Measurements from ENCODE around the gene UBL4B.

UBL4B gene

DNA sequence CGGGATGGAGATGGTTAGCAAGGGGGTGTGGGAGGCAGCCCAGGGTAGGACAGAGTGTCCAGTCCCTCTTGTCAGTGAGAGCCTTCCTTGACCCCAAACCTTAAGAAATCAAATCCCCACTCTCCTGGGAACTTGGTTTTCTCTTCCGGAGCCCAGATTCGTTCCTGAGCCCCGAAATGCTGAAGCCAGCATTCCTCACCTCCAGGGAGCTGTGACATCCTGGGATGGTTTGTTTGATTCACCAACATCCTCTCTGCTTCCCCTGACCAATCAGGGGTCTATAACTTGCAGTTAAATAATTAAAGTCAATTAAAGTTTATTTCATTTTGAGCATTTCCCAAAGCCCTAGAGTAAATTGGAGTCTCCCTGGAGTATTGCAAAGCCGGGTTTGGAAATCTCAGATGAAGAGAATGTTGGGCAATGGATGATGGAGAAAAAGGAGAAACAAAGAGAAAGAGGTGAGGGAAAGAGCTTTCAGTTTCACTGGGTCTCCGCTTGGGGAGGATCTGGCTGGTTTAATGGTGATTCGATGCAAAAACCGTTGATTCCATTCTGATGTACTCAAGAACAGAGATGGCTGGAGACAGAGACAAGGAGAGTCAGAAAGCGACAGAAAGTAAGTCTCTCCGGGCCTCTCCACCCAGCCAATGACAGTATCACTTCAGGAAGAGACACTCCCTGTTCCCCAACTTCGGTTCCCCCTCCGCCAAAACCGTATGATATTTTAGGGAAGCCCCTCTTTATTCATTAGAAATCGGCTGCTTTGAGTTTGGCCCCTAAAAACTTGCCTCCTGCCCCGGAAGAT lies 29.0 kb upstream of the UBL4B start:
- TF ChIP-seq, protein P1, sequence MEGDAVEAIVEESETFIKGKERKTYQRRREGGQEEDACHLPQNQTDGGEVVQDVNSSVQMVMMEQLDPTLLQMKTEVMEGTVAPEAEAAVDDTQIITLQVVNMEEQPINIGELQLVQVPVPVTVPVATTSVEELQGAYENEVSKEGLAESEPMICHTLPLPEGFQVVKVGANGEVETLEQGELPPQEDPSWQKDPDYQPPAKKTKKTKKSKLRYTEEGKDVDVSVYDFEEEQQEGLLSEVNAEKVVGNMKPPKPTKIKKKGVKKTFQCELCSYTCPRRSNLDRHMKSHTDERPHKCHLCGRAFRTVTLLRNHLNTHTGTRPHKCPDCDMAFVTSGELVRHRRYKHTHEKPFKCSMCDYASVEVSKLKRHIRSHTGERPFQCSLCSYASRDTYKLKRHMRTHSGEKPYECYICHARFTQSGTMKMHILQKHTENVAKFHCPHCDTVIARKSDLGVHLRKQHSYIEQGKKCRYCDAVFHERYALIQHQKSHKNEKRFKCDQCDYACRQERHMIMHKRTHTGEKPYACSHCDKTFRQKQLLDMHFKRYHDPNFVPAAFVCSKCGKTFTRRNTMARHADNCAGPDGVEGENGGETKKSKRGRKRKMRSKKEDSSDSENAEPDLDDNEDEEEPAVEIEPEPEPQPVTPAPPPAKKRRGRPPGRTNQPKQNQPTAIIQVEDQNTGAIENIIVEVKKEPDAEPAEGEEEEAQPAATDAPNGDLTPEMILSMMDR (IDR thresholded peaks at IDR 0.05; ENCODE audit: insufficient read depth, low read length, poor library complexity, severe bottlenecking) = no peak
- no peak for TF ChIP-seq EZH2phosphoT487 (conservative IDR thresholded peaks at IDR 0.05; ENCODE audit: low read length)
- Histone ChIP-seq H3K27ac (ENCODE audit: low read depth, low read length) (no peak overlapping the region), H3K4me3 (ENCODE audit: insufficient read depth, low read length, poor library complexity, severe bottlenecking) (no peak overlapping the region), H3K79me2 (ENCODE audit: insufficient read depth, low read length) (no peaks in the 10 kb centered on the region), H2AFZ (ENCODE audit: low read depth, low read length, severe bottlenecking) (no peak overlapping the region), H3K9me2 (replicated peaks; ENCODE audit: insufficient read depth, low read length) (no peaks in the 10 kb centered on the region), H3K36me3 (ENCODE audit: low read length) (no peaks in the 10 kb centered on the region), H4K20me1 (ENCODE audit: low read depth, low read length) (no peaks in the 10 kb centered on the region), H3K4me2 (ENCODE audit: low read depth, low read length, poor library complexity, severe bottlenecking) (no peak overlapping the region), H3K27me3 (ENCODE audit: low read length) (no peaks in the 10 kb centered on the region), H3K9me3 (ENCODE audit: insufficient read depth, low read length) (no peaks in the 10 kb centered on the region), H3F3A (ENCODE audit: insufficient read depth) (no peaks in the 10 kb centered on the region), H3K9ac (ENCODE audit: low read length) (no peak overlapping the region)

DNA sequence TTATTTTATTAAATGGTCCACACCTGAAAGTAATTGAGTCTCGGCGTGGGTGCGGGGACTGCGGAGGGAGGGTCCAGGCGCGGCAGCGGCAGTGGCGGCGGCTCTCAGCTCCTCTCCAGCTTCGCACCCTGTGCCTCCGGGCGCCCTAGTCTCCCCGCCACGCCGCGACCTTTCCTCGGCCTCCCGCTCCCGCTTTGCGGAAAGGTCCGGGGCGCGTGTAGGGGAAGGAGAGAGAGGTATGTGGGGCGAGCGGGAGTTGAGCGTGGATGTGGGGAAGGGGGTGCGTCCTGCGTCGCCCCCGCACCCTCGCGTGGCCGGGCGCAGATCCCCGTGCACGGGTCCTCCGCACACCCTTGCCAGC lies 28.4 kb upstream of the UBL4B start:
- Histone ChIP-seq H2AFZ (ENCODE audit: low read depth, low read length, severe bottlenecking) (no peak overlapping the region), H3K4me2 (ENCODE audit: low read depth, low read length, poor library complexity, severe bottlenecking) (no peak overlapping the region), H3K9me2 (replicated peaks; ENCODE audit: insufficient read depth, low read length) (no peaks in the 10 kb centered on the region), H3K27ac (ENCODE audit: low read depth, low read length) (no peak overlapping the region), H3F3A (ENCODE audit: insufficient read depth) (no peaks in the 10 kb centered on the region), H3K36me3 (ENCODE audit: low read length) (no peaks in the 10 kb centered on the region), H3K79me2 (ENCODE audit: insufficient read depth, low read length) (no peaks in the 10 kb centered on the region), H3K9me3 (ENCODE audit: insufficient read depth, low read length) (no peaks in the 10 kb centered on the region), H3K9ac (ENCODE audit: low read length) (no peak overlapping the region), H3K27me3 (ENCODE audit: low read length) (no peaks in the 10 kb centered on the region), H3K4me3 (ENCODE audit: insufficient read depth, low read length, poor library complexity, severe bottlenecking) (no peak overlapping the region), H4K20me1 (ENCODE audit: low read depth, low read length) (no peaks in the 10 kb centered on the region)
- TF ChIP-seq EZH2phosphoT487 (conservative IDR thresholded peaks at IDR 0.05; ENCODE audit: low read length) = no peak
- TF ChIP-seq, protein P1 (IDR thresholded peaks at IDR 0.05; ENCODE audit: insufficient read depth, low read length, poor library complexity, severe bottlenecking) = no peak

DNA sequence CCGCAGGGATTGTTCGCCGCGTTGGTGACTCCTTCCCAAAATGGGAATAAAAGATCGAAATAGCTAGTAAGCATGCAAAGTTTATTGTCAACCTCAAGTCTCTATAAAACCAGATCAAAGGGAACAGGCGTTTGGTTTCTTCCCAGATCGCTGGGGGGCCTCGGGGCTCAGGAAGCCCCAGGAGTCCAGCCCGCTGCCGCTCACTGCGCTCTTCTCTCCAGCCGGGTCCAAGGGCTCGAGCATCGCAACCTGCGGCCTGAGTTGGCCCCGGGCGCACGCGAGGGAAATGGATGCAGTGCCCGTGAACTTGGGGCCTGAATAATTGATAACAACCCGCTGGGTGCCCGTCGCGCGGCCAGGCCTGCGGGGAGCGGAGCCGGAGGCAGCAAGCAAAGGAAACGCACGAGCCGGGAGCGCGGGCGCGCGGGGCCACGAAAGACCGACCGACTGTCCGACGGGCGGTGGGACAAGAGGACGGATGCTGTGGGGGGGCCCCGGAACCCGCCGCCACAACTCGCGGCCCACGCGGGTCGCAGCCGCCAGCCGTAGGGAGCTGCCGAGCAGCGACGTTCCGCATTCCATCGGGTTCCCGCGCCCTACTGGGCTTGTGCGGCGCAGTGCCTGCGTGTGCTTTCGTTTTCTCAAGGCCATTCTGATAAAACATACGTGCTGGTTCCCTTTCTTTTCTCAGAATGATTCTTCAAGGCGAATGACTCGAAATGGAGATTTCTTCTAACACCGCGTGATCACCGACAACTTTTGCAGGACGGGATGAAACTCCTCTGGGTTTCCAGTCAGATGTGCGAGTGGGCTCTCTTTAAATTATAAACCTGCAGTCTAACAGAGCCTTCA lies 27.8 kb upstream of the UBL4B start:
- Histone ChIP-seq H3K27ac (ENCODE audit: low read depth, low read length) (no peak overlapping the region), H4K20me1 (ENCODE audit: low read depth, low read length) (no peaks in the 10 kb centered on the region), H3K36me3 (ENCODE audit: low read length) (no peaks in the 10 kb centered on the region), H2AFZ (ENCODE audit: low read depth, low read length, severe bottlenecking) (no peak overlapping the region), H3K9me3 (ENCODE audit: insufficient read depth, low read length) (no peaks in the 10 kb centered on the region), H3F3A (ENCODE audit: insufficient read depth) (no peaks in the 10 kb centered on the region), H3K9ac (ENCODE audit: low read length) (no peak overlapping the region), H3K27me3 (ENCODE audit: low read length) (no peaks in the 10 kb centered on the region), H3K9me2 (replicated peaks; ENCODE audit: insufficient read depth, low read length) (no peaks in the 10 kb centered on the region), H3K4me3 (ENCODE audit: insufficient read depth, low read length, poor library complexity, severe bottlenecking) (no peak overlapping the region), H3K79me2 (ENCODE audit: insufficient read depth, low read length) (no peaks in the 10 kb centered on the region), H3K4me2 (ENCODE audit: low read depth, low read length, poor library complexity, severe bottlenecking) (no peak overlapping the region)
- peak; percentile 85; the same call in 1 of the 2 replicates for TF ChIP-seq EZH2phosphoT487 (conservative IDR thresholded peaks at IDR 0.05; ENCODE audit: low read length)
- TF ChIP-seq, protein P1 (IDR thresholded peaks at IDR 0.05; ENCODE audit: insufficient read depth, low read length, poor library complexity, severe bottlenecking) = no peak

All from SU-DHL-6 (cell line).